PC-3 (cell line): ENCODE results near the gene GSK3B. TPM values are rescaled to one million over a fixed set of nuclear protein-coding genes. Genes with fewer than 3 reads are reported as not detected.

Experiments used
- ATAC-seq: fragments of 200-7000 bp; cut with Tn5 transposase; 2 replicates; pipeline ENCODE4 v1.9.1; 2020; ENCODE audit warnings: mild to moderate bottlenecking, moderate library complexity
- BruUV-seq: library from RNA; stranded (reverse); fragments of 400-500 nt; replicated peaks from 2 replicates; lab custom pipeline; 2021; lab: Mats Ljungman, UMichigan
- CTCF ChIA-PET: fragments of 300-600 bp; sonication (Branson Sonifier 250); formaldehyde crosslinking; loops from one replicate; lab custom pipeline; 2022; ENCODE audit warnings: antibody characterized with exemption; lab: Charles Lee
- POLR2A ChIA-PET: fragments of 300-600 bp; sonication (Branson Sonifier 250); formaldehyde crosslinking; loops from one replicate; lab custom pipeline; 2022; ENCODE audit warnings: antibody characterized with exemption; ENCODE audit not compliant: unreplicated experiment; lab: Charles Lee
- DNase-seq: peaks from one replicate; pipeline ENCODE4 v3.0.0-alpha.2; 2015
- H2AFZ ChIP-seq: fragments of 300-600 bp; sonication (generic); 2 replicates; pipeline ENCODE4 v1.6.0; 2016; ENCODE audit warnings: antibody characterized with exemption, low read length
- H3F3A ChIP-seq: fragments of 300-600 bp; sonication (generic); one replicate; pipeline ENCODE4 v1.6.0; 2017; ENCODE audit warnings: antibody characterized with exemption, low read length, control low read depth, mild to moderate bottlenecking; ENCODE audit not compliant: unreplicated experiment
- H3K27ac ChIP-seq: fragments of 300-600 bp; sonication (generic); 2 replicates; pipeline ENCODE4 v1.5.1; 2016; ENCODE audit warnings: mild to moderate bottlenecking, low read length
- H3K27me3 ChIP-seq: fragments of 300-600 bp; sonication (generic); 2 replicates; pipeline ENCODE4 v1.6.1; 2016; ENCODE audit warnings: low read length, mixed read lengths
- H3K36me3 ChIP-seq: fragments of 300-600 bp; sonication (generic); 2 replicates; pipeline ENCODE4 v1.6.1; 2016; ENCODE audit warnings: low read depth, mixed run types, low read length, mixed read lengths
- H3K4me1 ChIP-seq: fragments of 300-600 bp; sonication (generic); 2 replicates; pipeline ENCODE4 v1.5.1; 2016; ENCODE audit warnings: low read length; ENCODE audit not compliant: insufficient read depth
- H3K4me2 ChIP-seq: fragments of 300-600 bp; sonication (generic); 2 replicates; pipeline ENCODE4 v1.6.0; 2016; ENCODE audit warnings: low read length
- H3K4me3 ChIP-seq: fragments of 300-600 bp; sonication (generic); 2 replicates; pipeline ENCODE4 v1.5.1; 2016; ENCODE audit warnings: mild to moderate bottlenecking, low read length, mixed read lengths
- H3K79me2 ChIP-seq: fragments of 300-600 bp; sonication (generic); 2 replicates; pipeline ENCODE4 v1.6.1; 2017; ENCODE audit warnings: low read length, mixed read lengths
- H3K9ac ChIP-seq: fragments of 300-600 bp; sonication (generic); 2 replicates; pipeline ENCODE4 v1.6.0; 2016; ENCODE audit warnings: mild to moderate bottlenecking, low read length
- H3K9me2 ChIP-seq: fragments of 300-600 bp; sonication (generic); replicated peaks from 2 replicates; pipeline ENCODE4 v1.6.1; 2016; ENCODE audit warnings: mixed run types, low read length, mixed read lengths
- H3K9me3 ChIP-seq: fragments of 300-600 bp; sonication (generic); 2 replicates; pipeline ENCODE4 v1.6.1; 2016; ENCODE audit warnings: low read length, mixed read lengths
- H4K20me1 ChIP-seq: fragments of 300-600 bp; sonication (generic); 2 replicates; pipeline ENCODE4 v1.6.1; 2016; ENCODE audit warnings: low read length, mixed read lengths
- EZH2 ChIP-seq: fragments of 300-600 bp; sonication (generic); IDR thresholded peaks from one replicate; pipeline ENCODE4 v1.6.1; 2017; ENCODE audit warnings: antibody characterized with exemption, mild to moderate bottlenecking, low read length; ENCODE audit not compliant: unreplicated experiment
- EZH2phosphoT487 ChIP-seq: fragments of 300-600 bp; sonication (generic); IDR thresholded peaks from 2 replicates; pipeline ENCODE4 v1.6.1; 2018; ENCODE audit warnings: mild to moderate bottlenecking, antibody characterized with exemption, low read length, borderline replicate concordance
- intact Hi-C: fragments of 100-400 bp; cut with micrococcal nuclease; formaldehyde crosslinking; loops from 2 replicates; pipeline ENCODE4 v1.9.0; 2023
- total RNA-seq: library from RNA; depleted of rRNA; stranded (reverse); fragments of >200 nt; gene quantifications from 2 replicates; pipeline ENCODE4 v1.2.3, GENCODE V29; 2014
- TF ChIP-seq, protein P1 (sequence below): fragments of 300-600 bp; sonication (generic); conservative IDR thresholded peaks from 2 replicates; pipeline ENCODE4 v1.5.1; 2017; ENCODE audit warnings: antibody characterized with exemption, low read depth, mild to moderate bottlenecking, low read length

GSK3B gene
- total RNA-seq, 1 experiment from 2014 or later = 55.8 TPM

DNA sequence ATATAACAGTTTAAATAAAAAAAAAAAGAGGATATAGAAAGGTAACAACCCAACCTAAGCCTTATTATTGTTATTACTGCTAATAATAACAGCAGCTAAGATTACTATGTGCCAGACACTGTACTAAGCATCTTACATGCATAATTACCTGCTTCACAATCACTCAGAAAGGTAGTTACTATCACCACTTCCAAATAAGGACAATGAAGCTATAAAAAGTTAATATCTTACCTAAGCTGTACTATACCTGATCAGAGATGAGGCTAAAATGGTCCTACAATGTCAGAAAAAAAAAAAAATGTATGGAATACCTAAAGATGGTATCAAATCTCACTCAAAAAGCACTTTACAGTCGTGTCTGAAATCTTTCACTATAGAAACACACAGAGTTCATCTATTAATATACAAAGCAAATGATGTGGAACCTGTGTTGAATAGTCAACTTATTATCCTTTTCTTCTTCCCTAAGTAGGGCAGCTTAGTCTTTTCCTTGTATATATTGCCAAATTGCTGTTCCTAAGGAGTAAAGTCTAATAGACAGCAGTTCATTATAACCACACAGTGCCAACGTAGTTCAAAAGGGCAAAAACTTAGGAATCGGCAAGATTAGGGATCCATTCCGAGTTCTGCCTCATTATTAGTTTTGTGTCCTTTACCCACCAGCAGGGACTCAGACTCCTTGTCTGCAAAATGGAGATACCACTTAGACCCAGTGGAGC, 23.8 kb downstream of the GSK3B start:
- Histone ChIP-seq H3K79me2 (peaks cover 98% of the 10 kb centered on the region), H2AFZ (no peak overlapping the region), H3F3A (no peaks in the 10 kb centered on the region), H3K27me3 (no peaks in the 10 kb centered on the region), H4K20me1 (peaks cover 74% of the 10 kb centered on the region), H3K9me2 (no peaks in the 10 kb centered on the region), H3K4me3 (no peak overlapping the region), H3K27ac (no peak overlapping the region), H3K9ac (no peak overlapping the region), H3K9me3 (no peaks in the 10 kb centered on the region), H3K4me1 (no peaks in the 10 kb centered on the region), H3K4me2 (no peak overlapping the region), H3K36me3 (peaks cover 6% of the 10 kb centered on the region; the same call in 1 of the 2 replicates)
- BruUV-seq = no TSS peak
- ATAC-seq = no peak
- intact Hi-C loops = loop anchor here (5.0 kb wide), 1 partner anchor 178 kb away; no protein-coding TSS in a partner anchor
- ChIA-PET CTCF (no interaction called here), POLR2A (no interaction called here)
- no peak for DNase-seq
- TF ChIP-seq, protein P1, sequence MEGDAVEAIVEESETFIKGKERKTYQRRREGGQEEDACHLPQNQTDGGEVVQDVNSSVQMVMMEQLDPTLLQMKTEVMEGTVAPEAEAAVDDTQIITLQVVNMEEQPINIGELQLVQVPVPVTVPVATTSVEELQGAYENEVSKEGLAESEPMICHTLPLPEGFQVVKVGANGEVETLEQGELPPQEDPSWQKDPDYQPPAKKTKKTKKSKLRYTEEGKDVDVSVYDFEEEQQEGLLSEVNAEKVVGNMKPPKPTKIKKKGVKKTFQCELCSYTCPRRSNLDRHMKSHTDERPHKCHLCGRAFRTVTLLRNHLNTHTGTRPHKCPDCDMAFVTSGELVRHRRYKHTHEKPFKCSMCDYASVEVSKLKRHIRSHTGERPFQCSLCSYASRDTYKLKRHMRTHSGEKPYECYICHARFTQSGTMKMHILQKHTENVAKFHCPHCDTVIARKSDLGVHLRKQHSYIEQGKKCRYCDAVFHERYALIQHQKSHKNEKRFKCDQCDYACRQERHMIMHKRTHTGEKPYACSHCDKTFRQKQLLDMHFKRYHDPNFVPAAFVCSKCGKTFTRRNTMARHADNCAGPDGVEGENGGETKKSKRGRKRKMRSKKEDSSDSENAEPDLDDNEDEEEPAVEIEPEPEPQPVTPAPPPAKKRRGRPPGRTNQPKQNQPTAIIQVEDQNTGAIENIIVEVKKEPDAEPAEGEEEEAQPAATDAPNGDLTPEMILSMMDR = no peak
- TF ChIP-seq EZH2phosphoT487 (no peak), EZH2 (no peak)

DNA sequence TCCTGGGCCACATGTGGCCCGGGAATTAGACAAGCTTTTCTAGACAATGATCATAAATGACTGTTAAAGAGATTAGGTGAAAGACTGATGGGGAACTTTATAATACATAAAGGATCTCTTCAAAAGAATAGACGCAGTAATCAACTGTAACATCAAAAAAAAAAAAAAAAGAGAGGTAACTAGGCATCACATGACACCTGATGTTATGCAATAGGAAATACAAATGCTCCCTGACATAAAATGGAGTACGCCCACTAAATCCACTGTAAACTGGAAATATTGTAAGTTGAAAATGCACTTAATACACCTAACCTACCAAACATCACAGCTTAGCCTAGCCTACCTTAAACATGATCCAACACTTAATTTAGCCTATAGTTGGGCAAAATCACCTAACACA, 27.2 kb downstream of the GSK3B start:
- no peak for DNase-seq
- Histone ChIP-seq H3K4me3 (no peak overlapping the region), H3K79me2 (peaks cover 98% of the 10 kb centered on the region), H3K9me3 (no peaks in the 10 kb centered on the region), H3F3A (no peaks in the 10 kb centered on the region), H3K9ac (no peak overlapping the region), H3K9me2 (no peaks in the 10 kb centered on the region), H3K4me2 (no peak overlapping the region), H3K36me3 (peaks cover 6% of the 10 kb centered on the region; the same call in 1 of the 2 replicates), H2AFZ (no peak overlapping the region), H3K4me1 (no peaks in the 10 kb centered on the region), H3K27me3 (no peaks in the 10 kb centered on the region), H3K27ac (no peak overlapping the region), H4K20me1 (peaks cover 76% of the 10 kb centered on the region)
- CTCF ChIA-PET = no interaction called here
- TF ChIP-seq EZH2 = no peak
- TF ChIP-seq, protein P1 = no peak
- intact Hi-C loops = no loop called here
- BruUV-seq = no TSS peak
- ATAC-seq = no peak
- POLR2A ChIA-PET = no interaction called here

DNA sequence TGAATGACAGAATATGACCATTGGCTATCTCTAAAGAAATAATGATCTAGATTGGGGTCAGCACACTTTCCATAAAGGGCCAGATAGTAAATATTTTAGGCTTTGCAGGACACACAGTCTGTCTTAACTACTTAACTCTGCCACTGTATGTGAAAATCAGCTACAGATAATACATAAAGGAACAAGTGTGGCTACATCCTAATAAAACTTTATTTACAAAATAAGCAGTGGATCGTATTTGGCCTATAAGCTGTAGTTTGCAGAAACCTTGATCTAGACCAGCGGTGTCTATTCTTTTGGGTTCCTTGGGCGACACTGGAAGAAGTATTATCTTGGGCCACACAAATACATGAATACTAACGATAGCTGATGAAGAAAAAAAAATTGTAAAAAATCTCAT, 27.6 kb downstream of the GSK3B start:
- Histone ChIP-seq H3K79me2 (peaks cover 98% of the 10 kb centered on the region), H3K4me2 (no peak overlapping the region), H3K36me3 (peaks cover 6% of the 10 kb centered on the region; the same call in 1 of the 2 replicates), H2AFZ (no peak overlapping the region), H3K9me2 (no peaks in the 10 kb centered on the region), H3K4me1 (no peaks in the 10 kb centered on the region), H3K27me3 (no peaks in the 10 kb centered on the region), H3F3A (no peaks in the 10 kb centered on the region), H3K4me3 (no peak overlapping the region), H3K9ac (no peak overlapping the region), H3K27ac (no peak overlapping the region), H4K20me1 (peaks cover 76% of the 10 kb centered on the region), H3K9me3 (no peaks in the 10 kb centered on the region)
- intact Hi-C loops = no loop called here
- no peak for DNase-seq
- CTCF ChIA-PET = interaction anchor here (0.6 kb wide), 1 partner anchor 29 kb away, joined by 3 read pairs; no protein-coding TSS in a partner anchor
- ATAC-seq = no peak
- no TSS peak for BruUV-seq
- no peak for TF ChIP-seq EZH2phosphoT487
- TF ChIP-seq, protein P1 = no peak
- no peak for TF ChIP-seq EZH2
- POLR2A ChIA-PET = no interaction called here
